K562 (cell line): ENCODE results near the gene XIRP1. TPM values are rescaled to one million over a fixed set of nuclear protein-coding genes. Genes with fewer than 3 reads are reported as not detected.

ENCODE experiments used
- ATF7 ChIP-seq: fragments of 450-650 bp; IDR thresholded peaks from 2 replicates; pipeline ENCODE4 v1.7.1; 2014; ENCODE audit warnings: mild to moderate bottlenecking, moderate library complexity
- CCNT2 ChIP-seq: IDR thresholded peaks from 2 replicates; pipeline ENCODE4 v1.6.1; 2011; ENCODE audit warnings: borderline replicate concordance, low read depth, mild to moderate bottlenecking, moderate library complexity, mixed read lengths, low read length; ENCODE audit not compliant: insufficient read length; ENCODE audit errors: extremely low read depth
- DDX20 ChIP-seq: fragments of 450-650 bp; IDR thresholded peaks from 2 replicates; pipeline ENCODE4 v1.6.1; 2016; ENCODE audit warnings: missing genetic modification characterization, low read depth, mild to moderate bottlenecking, missing compliant biosample characterization, moderate library complexity
- DIDO1 ChIP-seq: fragments of 450-650 bp; IDR thresholded peaks from 2 replicates; pipeline ENCODE4 v1.6.1; 2016; ENCODE audit warnings: low read depth, missing biosample characterization, missing genetic modification characterization
- ELF4 ChIP-seq: fragments of 450-650 bp; formaldehyde crosslinking; IDR thresholded peaks from 2 replicates; pipeline ENCODE4 v1.4.0; 2022; ENCODE audit warnings: missing genetic modification characterization
- EP300 ChIP-seq: IDR thresholded peaks from 2 replicates; pipeline ENCODE4 v1.6.1; 2012; ENCODE audit warnings: low read length, improper control_type of control experiment
- ERF ChIP-seq: fragments of 450-650 bp; formaldehyde crosslinking; IDR thresholded peaks from 2 replicates; pipeline ENCODE4 v1.4.0; 2020; ENCODE audit warnings: mild to moderate bottlenecking, mixed read lengths
- GMEB1 ChIP-seq: fragments of 250-450 bp; sonication (Bioruptor Pico); IDR thresholded peaks from 2 replicates; pipeline ENCODE4 v1.4.0; 2020; ENCODE audit warnings: mild to moderate bottlenecking
- HNRNPK ChIP-seq: fragments of 200-400 bp; formaldehyde crosslinking; IDR thresholded peaks from one replicate; pipeline ENCODE4 v1.6.1; 2018; ENCODE audit warnings: mild to moderate bottlenecking, low read depth, low read length; ENCODE audit not compliant: poor library complexity, severe bottlenecking
- JUNB ChIP-seq: fragments of 450-650 bp; formaldehyde crosslinking; conservative IDR thresholded peaks from 2 replicates; pipeline ENCODE4 v1.4.0; 2020; ENCODE audit warnings: mild to moderate bottlenecking
- KLF6 ChIP-seq: fragments of 250-450 bp; sonication (Bioruptor Pico); IDR thresholded peaks from 2 replicates; pipeline ENCODE4 v1.4.0; 2020; ENCODE audit warnings: mild to moderate bottlenecking, moderate library complexity, borderline replicate concordance
- MEF2A ChIP-seq: IDR thresholded peaks from 2 replicates; pipeline ENCODE4 v1.6.1; 2011; ENCODE audit warnings: low read depth, mild to moderate bottlenecking, low read length, moderate library complexity; ENCODE audit not compliant: control insufficient read depth
- NCOA2 ChIP-seq, 2 experiments: fragments of 450-650 bp; IDR thresholded peaks; 2 replicates each; pipeline ENCODE4 v1.6.1; 2018; ENCODE audit warnings: mild to moderate bottlenecking in 2 of 2, moderate library complexity in 1 of 2; ENCODE audit not compliant: partially characterized antibody in 2 of 2
- NFIX ChIP-seq: fragments of 250-450 bp; sonication (Bioruptor Pico); IDR thresholded peaks from 2 replicates; pipeline ENCODE4 v1.4.0; 2020; ENCODE audit warnings: low read depth, mild to moderate bottlenecking, moderate library complexity
- NFRKB ChIP-seq: fragments of 450-650 bp; IDR thresholded peaks from 2 replicates; pipeline ENCODE4 v1.6.1; 2016; ENCODE audit warnings: low read depth
- NR4A1 ChIP-seq, 2 experiments: fragments of 250-450 bp in 1 of 2; fragments of 450-650 bp in 1 of 2; sonication (Bioruptor Pico) in 1 of 2; IDR thresholded peaks; 2 replicates each; pipeline versions ENCODE4 v1.4.0 to v1.6.1; 2016 to 2020; ENCODE audit warnings: mild to moderate bottlenecking in 2 of 2, missing compliant biosample characterization in 1 of 2, missing genetic modification characterization in 1 of 2, moderate library complexity in 1 of 2
- NRF1 ChIP-seq, 2 experiments: fragments of 450-650 bp; IDR thresholded peaks in 1 of 2; conservative IDR thresholded peaks in 1 of 2; 2 replicates each; pipeline ENCODE4 v1.6.1; 2014; ENCODE audit warnings: mild to moderate bottlenecking in 2 of 2
- OTX1 ChIP-seq: fragments of 450-650 bp; formaldehyde crosslinking; IDR thresholded peaks from 2 replicates; pipeline ENCODE4 v1.4.0; 2022; ENCODE audit warnings: mild to moderate bottlenecking
- PHTF2 ChIP-seq: fragments of 250-450 bp; sonication (Bioruptor Pico); IDR thresholded peaks from 2 replicates; pipeline ENCODE4 v1.5.0; 2021; ENCODE audit warnings: mild to moderate bottlenecking
- POLR2G ChIP-seq: fragments of 200-400 bp; formaldehyde crosslinking; IDR thresholded peaks from 2 replicates; pipeline ENCODE4 v1.6.1; 2017; ENCODE audit warnings: low read depth, mild to moderate bottlenecking, antibody characterized with exemption, low read length, moderate library complexity
- PYGO2 ChIP-seq: fragments of 450-650 bp; IDR thresholded peaks from 2 replicates; pipeline ENCODE4 v1.6.1; 2016; ENCODE audit warnings: mild to moderate bottlenecking, missing genetic modification characterization, moderate library complexity, missing compliant biosample characterization
- SETDB1 ChIP-seq: IDR thresholded peaks from one replicate; pipeline ENCODE4 v1.6.1; 2012; ENCODE audit warnings: low read length, control low read depth, inconsistent platforms
- ZNF57 ChIP-seq: fragments of 450-650 bp; formaldehyde crosslinking; IDR thresholded peaks from 2 replicates; pipeline ENCODE4 v1.4.0; 2020; ENCODE audit warnings: mild to moderate bottlenecking, moderate library complexity
- ZNF780A ChIP-seq: fragments of 250-450 bp; sonication (Bioruptor Pico); IDR thresholded peaks from 2 replicates; pipeline ENCODE4 v1.5.0; 2021; ENCODE audit warnings: mild to moderate bottlenecking
- polyA plus RNA-seq, 8 experiments: library from polyadenylated mRNA; depleted of rRNA in 4 of 8; stranded (reverse) in 5 of 8; unstranded in 3 of 8; fragments of >200 nt; fragmentation: Nextera tagmentation in 2 of 8; fragmentation: Illumina TruSeq in 1 of 8; extraction: Ambion mirVana in 2 of 8; extraction: Trizol in 1 of 8; gene quantifications; 2 replicates each; pipeline versions ENCODE4 v1.2.1 to v1.2.3, GENCODE V29; 2011 to 2014; ENCODE audit warnings: inconsistent platforms in 1 of 8, missing spikeins in 1 of 8
- total RNA-seq, 7 experiments: library from RNA; depleted of rRNA in 6 of 7; stranded (reverse); fragments of >200 nt in 6 of 7; fragmentation: Illumina TruSeq in 2 of 7; extraction: Trizol in 2 of 7; gene quantifications; 2 replicates each; pipeline versions ENCODE4 v1.2.1 to v1.2.3, GENCODE V29; 2011 to 2021; ENCODE audit warnings: low replicate concordance in 1 of 7
- TF ChIP-seq, protein P1 (sequence below): fragments of 450-650 bp; conservative IDR thresholded peaks from 2 replicates; pipeline ENCODE4 v1.6.1; 2016; ENCODE audit warnings: missing genetic modification characterization, low read depth, mild to moderate bottlenecking, control low read depth, missing compliant biosample characterization
- TF ChIP-seq, protein P2 (sequence below): fragments of 250-450 bp; sonication (Bioruptor Pico); IDR thresholded peaks from 2 replicates; pipeline ENCODE4 v1.5.0; 2021

XIRP1 gene
- total and polyA plus RNA-seq, 9 of the 15 experiments (the other 6 are each of a cell fraction or from before 2014, with no cell fraction given), result 0.03 to 0.27 (median 0.08) TPM; not detected in 3

DNA sequence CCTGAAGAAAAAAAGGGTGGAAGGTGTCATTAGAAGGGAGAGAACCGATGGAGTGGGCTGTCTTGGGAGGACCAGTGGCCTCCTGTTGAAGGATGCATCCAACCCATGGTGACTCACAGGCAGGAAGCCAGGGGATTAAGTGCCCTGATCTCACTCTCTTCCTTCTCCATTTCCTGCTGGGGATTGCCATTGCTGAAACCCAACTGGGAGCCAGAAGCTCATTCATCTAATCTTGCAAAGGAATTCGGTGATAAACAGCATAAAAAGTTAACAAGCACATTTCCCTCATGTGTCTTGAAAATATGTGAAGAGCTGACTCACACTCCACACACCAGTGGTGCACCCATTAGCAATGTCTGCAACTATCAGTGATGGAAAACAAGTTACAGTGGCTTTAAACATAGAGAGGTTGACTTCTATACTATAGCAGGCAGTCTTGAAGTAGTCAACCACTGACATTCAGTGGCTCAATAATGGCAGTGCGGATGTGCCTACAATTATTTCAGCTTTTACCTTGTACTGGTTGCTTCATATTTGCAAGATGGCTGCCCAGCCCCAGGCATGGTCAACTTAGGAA is 26.2 kb downstream of the XIRP1 start (continued):
- no peak for TF ChIP-seq NFIX (CRISPR knock-in tag)
- TF ChIP-seq CCNT2, result no peak
- TF ChIP-seq DIDO1 (tag), result no peak
- TF ChIP-seq GMEB1, result no peak
- TF ChIP-seq DDX20 (tag), result no peak
- no peak for TF ChIP-seq KLF6 (CRISPR knock-in tag)
- TF ChIP-seq, protein P1, sequence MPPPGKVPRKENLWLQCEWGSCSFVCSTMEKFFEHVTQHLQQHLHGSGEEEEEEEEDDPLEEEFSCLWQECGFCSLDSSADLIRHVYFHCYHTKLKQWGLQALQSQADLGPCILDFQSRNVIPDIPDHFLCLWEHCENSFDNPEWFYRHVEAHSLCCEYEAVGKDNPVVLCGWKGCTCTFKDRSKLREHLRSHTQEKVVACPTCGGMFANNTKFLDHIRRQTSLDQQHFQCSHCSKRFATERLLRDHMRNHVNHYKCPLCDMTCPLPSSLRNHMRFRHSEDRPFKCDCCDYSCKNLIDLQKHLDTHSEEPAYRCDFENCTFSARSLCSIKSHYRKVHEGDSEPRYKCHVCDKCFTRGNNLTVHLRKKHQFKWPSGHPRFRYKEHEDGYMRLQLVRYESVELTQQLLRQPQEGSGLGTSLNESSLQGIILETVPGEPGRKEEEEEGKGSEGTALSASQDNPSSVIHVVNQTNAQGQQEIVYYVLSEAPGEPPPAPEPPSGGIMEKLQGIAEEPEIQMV (tag), result no peak
- TF ChIP-seq ZNF57 (CRISPR knock-in tag), result no peak
- TF ChIP-seq SETDB1, result no peak
- no peak for TF ChIP-seq HNRNPK
- TF ChIP-seq OTX1, result no peak
- no peak for TF ChIP-seq NCOA2 (IDR thresholded peaks at IDR 0.05; ENCODE audit: partially characterized antibody in 2 of 2)
- no peak for TF ChIP-seq ERF
- no peak for TF ChIP-seq PHTF2 (CRISPR knock-in tag)
- no peak; the same call in 1 of the 2 replicates for TF ChIP-seq NFRKB
- TF ChIP-seq ATF7, result peak; percentile 43; the same call in 1 of the 2 replicates
- TF ChIP-seq ZNF780A (CRISPR knock-in tag), result no peak
- TF ChIP-seq, protein P2, sequence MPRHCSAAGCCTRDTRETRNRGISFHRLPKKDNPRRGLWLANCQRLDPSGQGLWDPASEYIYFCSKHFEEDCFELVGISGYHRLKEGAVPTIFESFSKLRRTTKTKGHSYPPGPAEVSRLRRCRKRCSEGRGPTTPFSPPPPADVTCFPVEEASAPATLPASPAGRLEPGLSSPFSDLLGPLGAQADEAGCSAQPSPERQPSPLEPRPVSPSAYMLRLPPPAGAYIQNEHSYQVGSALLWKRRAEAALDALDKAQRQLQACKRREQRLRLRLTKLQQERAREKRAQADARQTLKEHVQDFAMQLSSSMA, result no peak
- TF ChIP-seq ELF4 (CRISPR knock-in tag), result no peak
- no peak for TF ChIP-seq POLR2G
- peak; percentile 58; the same call in 1 of the 2 replicates for TF ChIP-seq EP300
- no peak for TF ChIP-seq PYGO2 (tag)
- no peak for TF ChIP-seq NR4A1 (CRISPR knock-in tag; IDR thresholded peaks at IDR 0.05)
- TF ChIP-seq NR4A1 (tag; IDR thresholded peaks at IDR 0.05), result peak; percentile 34; the same call in 1 of the 2 replicates
- no peak for TF ChIP-seq MEF2A
- TF ChIP-seq JUNB (CRISPR knock-in tag), result no peak
- TF ChIP-seq NRF1 (conservative IDR thresholded peaks at IDR 0.05 in 1 of 2, IDR thresholded peaks at IDR 0.05 in 1 of 2), result no peak
